Neutrophil (primary cell): ENCODE measurements around the gene SV2C.

Experiments
- H3K27ac ChIP-seq: fragments of 200-600 bp; sonication (generic); 2 replicates; pipeline ENCODE4 v1.5.1; 2016; ENCODE audit warnings: mild to moderate bottlenecking, moderate library complexity
- H3K27me3 ChIP-seq: fragments of 200-600 bp; sonication (generic); 2 replicates; pipeline ENCODE4 v1.6.0; 2016; ENCODE audit warnings: mild to moderate bottlenecking
- H3K36me3 ChIP-seq: fragments of 200-600 bp; sonication (generic); 2 replicates; pipeline ENCODE4 v1.5.1; 2017
- H3K4me1 ChIP-seq, 2 experiments: fragments of 200-600 bp in 1 of 2; sonication (generic) in 1 of 2; 1 replicate in 1 of 2; 2 replicates in 1 of 2; pipeline versions ENCODE4 v1.5.1 to v1.6.1; 2013 to 2016; ENCODE audit warnings: low read depth in 1 of 2, low read length in 1 of 2, mild to moderate bottlenecking in 1 of 2, moderate library complexity in 1 of 2; ENCODE audit not compliant: control insufficient read depth in 1 of 2, insufficient read depth in 1 of 2
- H3K4me3 ChIP-seq, 2 experiments: fragments of 200-600 bp in 1 of 2; sonication (generic) in 1 of 2; 1 replicate in 1 of 2; 2 replicates in 1 of 2; pipeline ENCODE4 v1.5.1; 2013 to 2016; ENCODE audit warnings: low read depth in 1 of 2, low read length in 1 of 2, mild to moderate bottlenecking in 1 of 2, moderate library complexity in 1 of 2
- H3K9me3 ChIP-seq: fragments of 200-600 bp; sonication (generic); 2 replicates; pipeline ENCODE4 v1.5.1; 2016
- TF ChIP-seq, protein P1 (sequence below): fragments of 200-600 bp; sonication (generic); IDR thresholded peaks from 2 replicates; pipeline ENCODE4 v1.5.1; 2016; ENCODE audit warnings: antibody characterized with exemption

Gene SV2C

DNA sequence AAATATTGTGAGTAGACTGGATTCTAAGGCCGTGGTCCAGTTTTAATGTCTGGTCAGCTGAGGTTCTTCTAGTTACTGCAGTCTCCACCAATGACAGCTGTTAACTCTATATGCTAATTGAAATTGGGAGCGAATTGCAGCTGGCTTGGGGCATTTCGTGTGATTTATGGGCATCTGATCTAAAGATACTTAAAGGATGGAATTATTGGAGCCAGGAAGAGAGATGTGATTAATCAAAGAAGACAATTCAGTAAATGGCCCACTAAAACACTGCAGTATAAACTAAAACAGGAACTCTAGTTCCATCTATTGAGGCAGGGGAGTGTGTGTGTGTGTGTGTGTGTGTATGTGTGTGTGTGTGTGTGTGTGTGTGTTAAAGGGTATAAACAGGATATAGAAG is 162.4 kb downstream of the SV2C start:
- no peak overlapping the region for H3K27ac ChIP-seq
- no peaks in the 10 kb centered on the region for H3K4me1 ChIP-seq
- no peaks in the 10 kb centered on the region for H3K36me3 ChIP-seq
- H3K4me3 ChIP-seq, result no peak overlapping the region
- no peaks in the 10 kb centered on the region for H3K9me3 ChIP-seq
- H3K27me3 ChIP-seq, result no peaks in the 10 kb centered on the region
- TF ChIP-seq, protein P1, sequence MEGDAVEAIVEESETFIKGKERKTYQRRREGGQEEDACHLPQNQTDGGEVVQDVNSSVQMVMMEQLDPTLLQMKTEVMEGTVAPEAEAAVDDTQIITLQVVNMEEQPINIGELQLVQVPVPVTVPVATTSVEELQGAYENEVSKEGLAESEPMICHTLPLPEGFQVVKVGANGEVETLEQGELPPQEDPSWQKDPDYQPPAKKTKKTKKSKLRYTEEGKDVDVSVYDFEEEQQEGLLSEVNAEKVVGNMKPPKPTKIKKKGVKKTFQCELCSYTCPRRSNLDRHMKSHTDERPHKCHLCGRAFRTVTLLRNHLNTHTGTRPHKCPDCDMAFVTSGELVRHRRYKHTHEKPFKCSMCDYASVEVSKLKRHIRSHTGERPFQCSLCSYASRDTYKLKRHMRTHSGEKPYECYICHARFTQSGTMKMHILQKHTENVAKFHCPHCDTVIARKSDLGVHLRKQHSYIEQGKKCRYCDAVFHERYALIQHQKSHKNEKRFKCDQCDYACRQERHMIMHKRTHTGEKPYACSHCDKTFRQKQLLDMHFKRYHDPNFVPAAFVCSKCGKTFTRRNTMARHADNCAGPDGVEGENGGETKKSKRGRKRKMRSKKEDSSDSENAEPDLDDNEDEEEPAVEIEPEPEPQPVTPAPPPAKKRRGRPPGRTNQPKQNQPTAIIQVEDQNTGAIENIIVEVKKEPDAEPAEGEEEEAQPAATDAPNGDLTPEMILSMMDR, result no peak

GRCh38 chr5:76249621-76250020 is 166.4 kb downstream of the SV2C start:
- TF ChIP-seq, protein P1, result no peak

DNA sequence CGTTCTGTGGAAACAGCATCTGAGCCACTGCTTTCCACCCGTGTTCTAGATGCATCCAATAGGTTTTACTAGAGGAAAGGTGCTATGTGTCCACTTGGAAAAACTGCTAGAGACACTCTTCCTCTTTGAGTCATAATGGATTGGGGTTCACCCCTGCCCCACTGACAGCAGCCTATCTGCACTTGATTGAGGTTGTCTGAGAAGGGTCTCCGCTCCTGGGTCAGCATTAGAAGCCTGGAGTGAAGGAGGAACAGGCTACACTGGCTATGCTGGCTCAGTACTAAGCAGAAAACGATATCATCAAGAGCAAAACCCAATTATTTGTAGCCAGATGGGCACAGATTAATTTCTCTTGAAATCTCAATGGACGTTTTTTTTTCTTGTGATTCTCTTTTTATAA is 167.3 kb downstream of the SV2C start:
- H3K27me3 ChIP-seq, result no peaks in the 10 kb centered on the region
- H3K36me3 ChIP-seq, result no peaks in the 10 kb centered on the region
- no peaks in the 10 kb centered on the region for H3K9me3 ChIP-seq
- TF ChIP-seq, protein P1, result no peak
- H3K4me1 ChIP-seq, result no peaks in the 10 kb centered on the region
- H3K27ac ChIP-seq, result no peak overlapping the region
- H3K4me3 ChIP-seq, result no peak overlapping the region

More at GRCh38 chr5:76249621-76250020, 166.4 kb downstream of the SV2C start:
- H3K4me3 ChIP-seq, result no peak overlapping the region
- no peaks in the 10 kb centered on the region for H3K36me3 ChIP-seq
- no peaks in the 10 kb centered on the region for H3K27me3 ChIP-seq
- no peak overlapping the region for H3K27ac ChIP-seq
- H3K9me3 ChIP-seq, result no peaks in the 10 kb centered on the region
- H3K4me1 ChIP-seq, result no peaks in the 10 kb centered on the region

GRCh38 chr5:76251656-76252055 is 168.5 kb downstream of the SV2C start:
- TF ChIP-seq, protein P1, result no peak
- H3K27ac ChIP-seq, result no peak overlapping the region
- H3K4me1 ChIP-seq, result no peaks in the 10 kb centered on the region
- H3K36me3 ChIP-seq, result no peaks in the 10 kb centered on the region
- H3K4me3 ChIP-seq, result no peak overlapping the region
- H3K27me3 ChIP-seq, result no peaks in the 10 kb centered on the region
- H3K9me3 ChIP-seq, result no peaks in the 10 kb centered on the region

DNA sequence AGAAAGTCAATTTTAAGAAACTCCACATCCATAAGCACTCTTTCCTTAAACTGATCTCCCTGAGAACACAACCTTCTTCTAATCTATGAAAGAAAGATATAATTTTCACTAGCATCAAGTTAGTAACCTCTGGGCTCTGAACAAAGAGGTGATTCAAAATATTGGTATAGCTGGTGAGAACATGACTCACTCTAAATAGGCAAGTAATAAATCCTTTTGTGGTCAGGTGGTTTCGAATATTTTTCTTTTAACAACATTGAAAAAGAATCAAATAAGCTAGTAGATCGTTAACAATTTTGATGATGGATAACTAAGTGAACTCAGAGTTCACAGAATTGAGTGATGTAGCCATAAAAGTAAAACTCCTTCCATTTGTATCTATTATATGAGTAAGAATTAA is 169.3 kb downstream of the SV2C start:
- H3K9me3 ChIP-seq, result no peaks in the 10 kb centered on the region

More for the DNA sequence above, 169.3 kb downstream of the SV2C start:
- Histone ChIP-seq H3K27me3 (no peaks in the 10 kb centered on the region), H3K4me3 (no peak overlapping the region), H3K27ac (no peak overlapping the region), H3K4me1 (no peaks in the 10 kb centered on the region), H3K36me3 (no peaks in the 10 kb centered on the region)
- TF ChIP-seq, protein P1, result no peak
